NCI-H460 (cell line): Measurements from ENCODE around the gene HNF1A. TPM values are rescaled to one million over a fixed set of nuclear protein-coding genes. Genes with fewer than 3 reads are reported as not detected.
"Not testable (repeated sequence)": the region's sequence is repeated elsewhere in the genome, so short reads cannot be mapped to it uniquely, and the experiment has no call there.

Source experiments
- DNase-seq: peaks from one replicate; pipeline ENCODE4 v3.0.0-alpha.2; 2016; ENCODE audit warnings: low read depth; ENCODE audit errors: extremely low read depth
- total RNA-seq: library from RNA; depleted of rRNA; stranded (reverse); fragments of >200 nt; shearing (Covaris generic); gene quantifications from 2 replicates; pipeline ENCODE4 v1.2.3, GENCODE V29; 2014; rRNA removed

HNF1A gene
- total RNA-seq, 1 experiment from 2014 or later, result not detected

DNA sequence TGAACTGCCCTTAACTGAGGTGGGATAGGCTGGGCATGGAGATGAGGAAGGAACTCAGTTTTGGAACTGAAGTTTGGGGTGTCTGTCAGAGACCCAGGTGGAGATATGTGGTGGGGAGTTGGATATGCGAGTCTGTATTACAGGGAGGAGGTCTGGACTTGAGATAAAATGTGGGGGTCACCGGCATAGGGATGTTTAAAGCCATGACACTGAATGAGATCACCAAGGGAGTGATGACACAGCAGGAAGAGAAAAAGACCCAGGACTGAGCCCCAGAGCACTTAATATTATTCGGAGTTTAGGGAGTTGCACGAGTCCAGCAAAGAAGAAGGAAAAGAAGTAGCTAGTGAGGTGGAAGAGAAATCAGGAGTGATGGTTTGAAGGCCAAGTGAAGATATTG lies 64.7 kb downstream of the HNF1A start:
- no peak for DNase-seq

- DNase-seq, result not testable (repeated sequence)
Measured at GRCh38 chr12:121047400-121047799, 69.1 kb downstream of the HNF1A start.

DNA sequence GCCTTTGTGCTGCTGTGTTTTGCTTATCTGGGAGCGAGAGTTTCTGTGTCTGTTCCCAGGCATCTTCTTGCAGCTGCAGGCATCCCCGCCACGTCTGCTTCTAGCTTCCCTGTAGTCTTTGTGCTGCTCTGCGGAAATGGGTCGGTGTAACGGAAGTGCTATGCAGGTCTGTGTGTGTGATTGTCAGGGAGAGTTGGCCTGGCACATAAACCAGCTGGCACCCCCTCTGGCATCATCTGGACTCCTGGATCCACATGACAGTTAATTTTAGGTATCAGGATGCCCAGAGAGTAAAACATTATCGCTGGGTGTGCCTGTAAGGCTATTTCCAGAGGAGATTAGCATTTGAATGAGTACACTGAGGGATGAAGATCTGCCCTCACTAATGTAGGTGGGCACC lies 70.1 kb downstream of the HNF1A start:
- no peak for DNase-seq

- DNase-seq, result no peak
Measured at GRCh38 chr12:121050725-121051124, 72.4 kb downstream of the HNF1A start.

Other genes with a start within 250 kb of the HNF1A start
- 11.5 and 12.5 TPM in 2 replicates for gene SPPL3, start 74.2 kb upstream of the HNF1A start, total RNA-seq
- 17.8 and 18.6 TPM in 2 replicates for gene C12orf43, start 37.9 kb downstream of the HNF1A start, total RNA-seq
- 0.17 TPM in 1 of 2 replicates, not detected in the other for gene OASL, start 60.7 kb downstream of the HNF1A start, total RNA-seq
- 0.55 and 1.2 TPM in 2 replicates for gene P2RX7, start 154.3 kb downstream of the HNF1A start, total RNA-seq
- 16.3 and 16.6 TPM in 2 replicates for gene P2RX4, start 231.6 kb downstream of the HNF1A start, total RNA-seq